CD4-positive, alpha-beta T cell (primary cell): ENCODE measurements around the gene APOLD1. TPM values are rescaled to one million over a fixed set of nuclear protein-coding genes. Genes with fewer than 3 reads are reported as not detected.
A peak's percentile ranks its signal among the peaks of the same experiment; 100 is the strongest.
"Not testable (repeated sequence)": the region's sequence is repeated elsewhere in the genome, so short reads cannot be mapped to it uniquely, and the experiment has no call there.

Experiments
- ATAC-seq: fragments of 200-7000 bp; cut with Tn5 transposase; one replicate; pipeline ENCODE4 v1.10.0; 2022; ENCODE audit warnings: mild to moderate bottlenecking; ENCODE audit not compliant: poor library complexity
- CTCF ChIA-PET: fragments of 350-600 bp; sonication (Branson Sonifier 250); formaldehyde crosslinking; loops from one replicate; lab custom pipeline; 2021; ENCODE audit warnings: antibody characterized with exemption, inconsistent platforms; lab: Charles Lee
- POLR2A ChIA-PET: fragments of 350-600 bp; sonication (Branson Sonifier 250); formaldehyde crosslinking; loops from one replicate; lab custom pipeline; 2021; ENCODE audit warnings: antibody characterized with exemption, inconsistent platforms; lab: Charles Lee
- DNase-seq, 14 experiments: peaks; one replicate each; pipeline ENCODE4 v3.0.0-alpha.2; 2013 to 2020; ENCODE audit warnings: mixed read lengths in 2 of 14
- H3K27ac ChIP-seq, 2 donors: one replicate each; pipeline versions ENCODE4 v1.5.1 to v1.7.0; 2013; ENCODE audit warnings: low read length in 2 of 2, low read depth in 1 of 2, mild to moderate bottlenecking in 1 of 2
- H3K27me3 ChIP-seq, 2 experiments: 1 replicate in 1 of 2; 2 replicates in 1 of 2; pipeline versions ENCODE4 v1.6.1 to v1.7.0; 2013; ENCODE audit warnings: low read length in 2 of 2, control low read depth in 1 of 2, mild to moderate bottlenecking in 1 of 2, moderate library complexity in 1 of 2; ENCODE audit not compliant: insufficient read depth in 2 of 2, control insufficient read depth in 1 of 2
- H3K36me3 ChIP-seq: one replicate; pipeline ENCODE4 v1.6.1; 2013; ENCODE audit warnings: low read length, control low read depth; ENCODE audit not compliant: insufficient read depth
- H3K4me1 ChIP-seq: one replicate; pipeline ENCODE4 v1.6.1; 2013; ENCODE audit warnings: low read length, control low read depth; ENCODE audit not compliant: insufficient read depth
- H3K4me3 ChIP-seq: one replicate; pipeline ENCODE4 v1.5.1; 2013; ENCODE audit warnings: mild to moderate bottlenecking, low read length, moderate library complexity
- H3K9me3 ChIP-seq, 2 experiments: 1 replicate in 1 of 2; 2 replicates in 1 of 2; pipeline versions ENCODE4 v1.6.1 to v1.7.0; 2013; ENCODE audit warnings: low read length in 2 of 2, mild to moderate bottlenecking in 2 of 2, control low read depth in 1 of 2, moderate library complexity in 1 of 2; ENCODE audit not compliant: control insufficient read depth in 1 of 2, insufficient read depth in 1 of 2
- H3K27ac Mint-ChIP-seq: one replicate; pipeline ENCODE4 v1.8.0; 2020; ENCODE audit warnings: mixed read lengths
- H3K27me3 Mint-ChIP-seq: one replicate; pipeline ENCODE4 v1.8.0; 2021; ENCODE audit warnings: mixed read lengths
- H3K36me3 Mint-ChIP-seq: one replicate; pipeline ENCODE4 v1.8.0; 2021; ENCODE audit warnings: low read depth, mixed read lengths
- H3K4me1 Mint-ChIP-seq: one replicate; pipeline ENCODE4 v1.8.0; 2021; ENCODE audit warnings: low read depth, mixed read lengths
- H3K4me3 Mint-ChIP-seq: one replicate; pipeline ENCODE4 v1.8.0; 2020; ENCODE audit warnings: mild to moderate bottlenecking, mixed read lengths
- H3K9me3 Mint-ChIP-seq: one replicate; pipeline ENCODE4 v1.8.0; 2020; ENCODE audit warnings: mixed read lengths
- CTCF ChIP-seq: fragments of 200-600 bp; IDR thresholded peaks from one replicate; pipeline ENCODE4 v1.8.0; 2022; ENCODE audit warnings: antibody characterized with exemption, mild to moderate bottlenecking
- intact Hi-C, 2 experiments: fragments of 100-400 bp; cut with DNase I in 1 of 2; cut with micrococcal nuclease in 1 of 2; formaldehyde crosslinking; loops; one replicate each; pipeline versions ENCODE4 v1.15.1 to v1.9.0; 2023 to 2025; cut with DNase I, micrococcal nuclease
- total RNA-seq, 174 experiments: library from RNA in 2 of 174; stranded (reverse) in 2 of 174; gene quantifications; one replicate each; pipeline ENCODE4 v1.2.3 and lab custom pipeline; 2021 to 2026

The APOLD1 gene
- total RNA-seq, 2 experiments from 2014 or later, result 1.8 to 3.4 TPM

- ChIA-PET POLR2A (interaction anchor here (1.1 kb wide), 1 partner anchor 33 kb away, joined by 4 read pairs; no protein-coding TSS in a partner anchor), CTCF (interaction anchor here (0.9 to 2.4 kb wide), 3 partner anchors 17 to 26 kb away, joined by 3 to 8 read pairs (median 3); no protein-coding TSS in a partner anchor)
- peaks cover 53% of the 10 kb centered on the region for H3K4me1 Mint-ChIP-seq
- Histone ChIP-seq H3K27ac (no peak overlapping the region), H3K27me3 (no peaks in the 10 kb centered on the region), H3K4me1 (peaks cover 8% of the 10 kb centered on the region), H3K4me3 (no peak overlapping the region), H3K9me3 (no peaks in the 10 kb centered on the region), H3K36me3 (peaks cover 86% of the 10 kb centered on the region)
- TF ChIP-seq CTCF, result no peak
- intact Hi-C loops, result loop anchor here in 1 of 2 experiments (10.0 kb wide), 1 partner anchor 275 kb away; no protein-coding TSS in a partner anchor
- peak overlapping the region; percentile 40 for H3K27ac Mint-ChIP-seq
- no peaks in the 10 kb centered on the region for H3K9me3 Mint-ChIP-seq
- no peaks in the 10 kb centered on the region for H3K27me3 Mint-ChIP-seq
- DNase-seq, result no peak
- no peak for ATAC-seq
- H3K36me3 Mint-ChIP-seq, result peaks cover 88% of the 10 kb centered on the region
- H3K4me3 Mint-ChIP-seq, result no peak overlapping the region
Measured at GRCh38 chr12:12819752-12820311, 34.4 kb downstream of the APOLD1 start.

GRCh38 chr12:12820376-12820775 lies 34.9 kb downstream of the APOLD1 start:
- H3K9me3 Mint-ChIP-seq, H3K4me3 Mint-ChIP-seq, ATAC-seq, intact Hi-C loops, H3K9me3 ChIP-seq, DNase-seq, H3K27me3 ChIP-seq, H3K4me1 ChIP-seq, POLR2A ChIA-PET, H3K4me3 ChIP-seq, H3K27ac ChIP-seq, H3K27me3 Mint-ChIP-seq: not testable (repeated sequence)
- peaks cover 50% of the 10 kb centered on the region for H3K4me1 Mint-ChIP-seq
- CTCF ChIA-PET, result interaction anchor here (2.4 kb wide), 1 partner anchor 17 kb away, joined by 8 read pairs; no protein-coding TSS in a partner anchor
- peaks cover 86% of the 10 kb centered on the region for H3K36me3 ChIP-seq
- H3K27ac Mint-ChIP-seq, result peak overlapping the region; percentile 40
- peaks cover 90% of the 10 kb centered on the region for H3K36me3 Mint-ChIP-seq

- peaks cover 34% of the 10 kb centered on the region for H3K4me1 Mint-ChIP-seq
- Histone ChIP-seq H3K4me3 (no peak overlapping the region), H3K4me1 (peaks cover 4% of the 10 kb centered on the region), H3K27ac (no peak overlapping the region), H3K27me3 (no peaks in the 10 kb centered on the region), H3K36me3 (peaks cover 89% of the 10 kb centered on the region), H3K9me3 (no peaks in the 10 kb centered on the region)
- no peak for TF ChIP-seq CTCF
- no peaks in the 10 kb centered on the region for H3K9me3 Mint-ChIP-seq
- POLR2A ChIA-PET, result interaction anchor here (0.8 kb wide), 1 partner anchor 16 kb away, joined by 3 read pairs; no protein-coding TSS in a partner anchor
- no peak overlapping the region for H3K4me3 Mint-ChIP-seq
- no peaks in the 10 kb centered on the region for H3K27me3 Mint-ChIP-seq
- peaks cover 90% of the 10 kb centered on the region for H3K36me3 Mint-ChIP-seq
- CTCF ChIA-PET, result interaction anchor here (2.4 kb wide), 1 partner anchor 15 kb away, joined by 8 read pairs; no protein-coding TSS in a partner anchor
- ATAC-seq (no peak), DNase-seq (no peak)
- intact Hi-C loops, result no loop called here
- no peak overlapping the region for H3K27ac Mint-ChIP-seq
Measured at GRCh38 chr12:12821975-12822374, 36.5 kb downstream of the APOLD1 start.
